Measurements from ENCODE around the gene ADGRD1.
"Not testable (repeated sequence)": the region's sequence is repeated elsewhere in the genome, so short reads cannot be mapped to it uniquely, and the experiment has no call there.

ADGRD1 gene

DNA sequence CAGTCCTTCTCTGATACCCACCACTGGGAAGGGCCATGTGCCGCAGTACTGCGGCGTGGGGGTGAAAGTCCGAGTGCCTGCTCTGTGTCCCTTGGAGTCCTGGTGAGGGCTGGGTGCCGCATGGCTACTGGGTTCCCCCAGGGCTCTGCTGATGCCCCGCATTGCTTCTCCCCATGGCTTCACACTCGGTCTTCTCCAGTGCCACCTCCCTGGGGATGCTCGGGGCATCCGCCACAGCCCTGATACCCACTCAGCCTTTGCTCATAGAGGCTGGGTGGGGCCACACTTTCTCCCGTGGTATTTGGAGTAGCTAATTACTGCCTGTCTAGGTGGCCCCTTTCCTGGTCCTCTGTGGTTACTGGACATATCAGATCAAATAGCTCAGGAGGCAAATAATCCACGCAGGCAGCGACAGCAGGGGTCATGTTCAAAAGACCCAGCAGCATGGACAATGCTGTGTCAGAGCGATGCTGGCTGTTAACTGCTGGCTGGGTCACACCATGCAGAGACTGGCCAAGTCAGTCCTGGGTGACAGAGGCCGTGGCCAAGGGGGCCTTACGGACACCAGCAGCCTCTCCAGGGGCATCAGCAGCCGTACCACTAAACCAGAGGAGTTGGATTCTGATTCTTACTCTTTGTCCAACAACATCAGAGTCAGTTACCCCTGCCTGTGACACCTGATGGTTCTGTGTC is 106.5 kb downstream of the ADGRD1 start:
- DNase-seq, result no peak

DNA sequence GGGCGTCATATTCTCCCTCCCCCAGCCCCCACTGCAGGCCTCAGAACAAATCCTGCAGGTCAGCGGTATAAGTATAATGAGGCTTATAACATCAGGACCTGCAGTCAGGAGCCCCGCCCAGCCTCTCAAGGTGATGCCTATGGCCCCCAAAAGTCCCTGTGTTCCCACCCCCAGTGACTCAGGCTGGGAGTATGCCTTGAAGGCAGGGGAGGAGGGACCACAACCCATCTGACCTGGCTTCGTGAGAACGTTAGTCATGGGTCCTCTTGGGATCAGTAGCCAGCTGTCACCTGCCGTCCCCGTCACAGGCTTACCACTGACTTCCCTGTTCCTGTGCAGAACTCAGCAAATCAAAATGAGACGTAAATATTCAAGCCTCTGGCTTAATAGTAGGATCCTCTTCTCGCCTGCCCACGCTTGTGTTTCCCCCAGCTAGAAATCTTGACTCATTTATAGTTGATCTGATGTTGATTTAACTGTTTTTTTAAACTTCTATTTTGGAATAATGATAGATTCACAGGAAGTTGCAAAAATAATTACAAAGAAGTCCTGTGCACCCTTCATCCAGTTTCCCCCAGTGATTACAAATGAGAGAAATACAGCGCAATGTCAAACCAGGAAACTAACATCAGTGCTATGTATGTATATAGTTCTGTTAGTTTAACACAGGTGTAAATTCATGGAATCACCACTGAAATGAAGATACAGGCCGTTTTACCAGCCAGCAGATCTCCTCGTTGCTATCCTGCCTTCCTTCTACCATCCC is 107.5 kb downstream of the ADGRD1 start:
- DNase-seq, result no peak

DNA sequence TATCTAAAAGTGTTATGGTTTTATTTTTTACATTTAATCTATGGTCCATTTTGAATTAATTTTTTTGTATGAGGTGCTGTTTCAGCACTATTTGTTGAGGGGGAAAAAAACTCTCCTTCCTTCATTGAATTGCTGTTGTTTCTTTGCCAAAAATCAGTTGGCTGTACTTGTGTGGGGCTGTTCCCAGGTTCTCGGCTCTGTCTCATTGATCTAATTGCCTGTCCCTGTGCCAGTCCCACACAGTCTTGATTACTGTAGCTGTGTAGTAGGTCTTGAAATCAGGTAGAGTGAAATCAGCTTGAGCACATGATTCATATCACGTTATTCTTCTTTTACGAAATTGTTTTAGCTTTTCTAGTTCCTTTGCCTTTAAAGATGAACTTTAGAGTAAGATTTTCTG is 109.7 kb downstream of the ADGRD1 start:
- DNase-seq, result no peak

DNA sequence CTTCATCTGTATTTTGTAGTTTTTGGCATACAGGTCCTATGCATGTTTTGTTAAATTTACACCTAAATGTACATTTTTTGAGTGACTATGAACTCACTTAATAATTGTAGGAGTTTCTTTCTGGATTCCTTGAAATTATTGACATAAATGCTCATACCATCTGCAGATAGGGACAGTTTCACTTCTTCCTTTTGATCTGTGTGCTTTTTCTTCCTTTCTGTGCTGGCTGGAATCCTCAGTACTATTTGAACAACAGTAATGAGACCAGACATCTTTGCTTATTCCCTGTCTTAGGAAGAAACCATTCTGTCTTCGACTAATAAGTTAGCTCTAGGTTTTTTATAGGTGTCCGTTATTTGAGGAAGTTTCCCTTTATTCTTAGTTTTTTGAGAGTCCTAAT is 110.3 kb downstream of the ADGRD1 start:
- no peak for DNase-seq

DNA sequence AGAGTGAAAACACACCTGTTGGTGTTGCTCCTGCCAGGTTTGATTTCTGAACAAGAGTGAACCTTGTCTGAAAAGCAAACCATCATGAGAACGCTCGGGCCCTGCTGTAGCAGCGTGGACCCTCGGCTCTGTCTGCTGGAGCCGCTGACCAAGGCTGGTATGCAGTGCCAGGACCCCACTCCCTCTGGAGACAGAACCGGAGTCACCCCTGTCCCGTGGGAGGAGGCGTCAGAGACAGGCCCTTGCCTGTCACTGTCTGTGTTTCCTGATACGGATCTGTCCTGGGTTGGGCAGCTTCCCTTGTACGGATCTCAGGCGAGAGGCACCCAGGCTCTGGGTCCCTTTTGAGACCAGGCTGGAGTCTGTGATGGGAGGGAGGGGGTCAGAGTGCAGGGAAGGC is 111.6 kb downstream of the ADGRD1 start:
- no peak for DNase-seq

DNA sequence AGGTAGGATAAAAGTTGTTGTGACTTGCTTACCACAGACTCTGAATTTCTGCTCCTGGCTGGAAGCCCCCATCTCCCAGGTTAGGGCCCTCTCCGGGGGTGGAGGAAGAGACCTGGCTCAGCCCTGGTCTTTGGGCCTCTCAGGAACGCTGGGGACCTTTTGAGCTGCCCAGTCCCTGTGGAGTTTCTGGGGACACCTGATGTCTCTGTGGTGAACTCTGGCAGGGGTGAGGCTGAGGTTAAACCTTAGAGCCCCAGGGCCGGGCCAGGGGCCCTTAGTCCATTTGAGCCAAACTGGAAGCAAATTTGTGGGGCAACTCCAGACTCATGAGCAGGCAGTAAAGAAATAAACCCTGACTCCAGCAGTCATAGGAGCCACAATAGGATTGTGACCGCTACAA is 112.1 kb downstream of the ADGRD1 start:
- no peak for DNase-seq

DNA sequence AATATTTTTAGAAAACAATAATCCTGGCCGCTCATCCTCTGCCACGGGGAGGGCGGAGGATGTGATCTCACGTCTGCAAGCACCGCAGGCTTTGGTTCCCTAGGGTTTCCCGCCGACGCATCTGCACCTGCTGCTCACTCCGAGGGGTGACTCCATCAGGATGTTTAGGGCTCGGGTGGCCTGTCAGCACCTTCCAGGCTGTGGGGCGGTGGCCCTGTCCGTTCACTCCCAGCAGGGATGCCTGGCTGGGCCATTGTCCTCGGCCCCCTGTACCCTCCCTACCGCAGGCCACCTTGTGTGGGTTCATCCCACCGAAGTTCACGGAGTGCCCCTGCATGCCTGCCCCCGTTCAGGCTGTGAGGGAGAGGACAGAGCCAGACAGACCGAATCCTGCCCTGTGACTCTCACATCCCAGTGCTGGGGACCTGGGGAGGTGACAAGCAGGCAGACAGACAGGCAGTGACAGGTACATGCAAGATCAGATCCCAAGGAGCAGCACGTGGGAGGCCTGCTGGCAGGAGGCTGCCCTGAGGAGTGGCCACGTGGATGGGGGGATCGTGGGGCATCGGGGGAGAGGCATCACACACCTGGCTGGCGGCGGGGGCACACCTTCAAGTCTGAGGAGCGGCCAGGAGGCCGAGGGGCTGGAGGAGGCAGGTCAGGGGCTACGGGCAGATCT is 112.6 kb downstream of the ADGRD1 start:
- DNase-seq, result no peak

DNA sequence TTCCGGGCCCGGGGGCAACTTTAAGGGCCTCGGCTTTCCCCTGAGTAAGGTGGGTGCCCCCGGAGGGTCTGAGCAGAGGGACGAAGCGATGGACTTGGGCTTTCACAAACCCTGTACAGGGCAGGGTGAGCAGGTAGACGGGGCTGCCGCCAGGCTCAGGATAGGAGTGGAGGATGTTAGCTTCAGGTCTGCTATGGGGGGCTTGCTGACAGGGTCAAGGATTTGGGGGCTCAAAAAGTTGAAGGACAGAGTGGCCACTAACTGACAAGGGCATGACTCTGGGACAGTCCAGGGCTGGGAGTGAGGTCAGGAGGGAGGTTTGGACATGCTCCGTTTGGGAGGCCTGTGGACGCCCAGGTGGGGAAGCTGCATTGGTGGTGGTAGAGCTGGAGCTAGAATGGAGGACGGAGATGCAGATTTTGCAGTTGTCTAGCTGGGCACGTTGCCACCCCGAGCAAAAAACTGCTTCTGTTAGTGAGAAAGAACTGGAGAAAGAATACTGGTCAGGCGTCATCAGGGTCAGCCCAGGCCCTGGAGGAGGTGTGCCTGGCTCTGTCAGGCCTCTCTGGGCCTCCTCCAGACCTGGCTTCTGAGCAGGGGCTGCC is 113.3 kb downstream of the ADGRD1 start:
- DNase-seq, result no peak

DNA sequence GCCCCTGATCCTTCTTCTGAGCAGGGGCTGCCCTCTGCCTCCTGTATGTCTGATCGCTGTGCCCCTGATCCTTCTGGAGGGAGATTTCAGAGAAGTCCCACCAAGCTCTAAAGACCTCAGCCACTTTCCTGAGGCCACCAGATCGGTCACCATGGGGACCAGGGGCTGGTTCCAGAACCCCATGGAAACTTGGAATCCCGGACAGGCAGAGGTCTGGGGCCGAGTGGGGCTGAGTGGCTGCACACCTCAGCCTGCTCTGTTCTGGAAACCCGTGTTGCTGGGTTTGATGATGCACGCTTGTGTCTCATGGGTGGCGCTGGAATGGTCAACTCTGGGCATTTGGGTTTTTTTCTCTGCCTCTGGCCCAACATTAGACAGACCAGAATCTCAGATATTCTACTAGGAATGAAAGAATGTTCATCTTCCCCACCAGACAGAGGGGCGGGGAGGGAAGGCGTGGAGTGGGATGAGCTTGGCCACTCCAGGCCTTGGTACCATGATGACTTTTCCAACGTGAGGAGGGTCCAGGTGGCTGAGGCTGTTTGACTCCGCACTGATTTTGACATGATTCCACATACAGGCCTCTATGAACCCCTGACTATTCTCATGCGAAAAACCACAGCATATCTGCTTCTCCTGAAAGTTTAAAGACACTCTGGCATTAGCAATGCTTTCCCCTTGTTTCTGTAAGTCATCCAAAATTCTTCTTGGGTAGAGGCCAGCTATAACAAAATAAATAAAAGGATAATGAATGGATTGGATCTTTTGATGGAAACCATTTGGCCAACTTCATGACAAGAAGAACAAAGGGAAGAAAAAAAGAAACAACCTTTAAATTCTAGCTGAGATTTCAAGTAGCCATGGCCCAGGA is 114.5 kb downstream of the ADGRD1 start:
- DNase-seq, result no peak

DNA sequence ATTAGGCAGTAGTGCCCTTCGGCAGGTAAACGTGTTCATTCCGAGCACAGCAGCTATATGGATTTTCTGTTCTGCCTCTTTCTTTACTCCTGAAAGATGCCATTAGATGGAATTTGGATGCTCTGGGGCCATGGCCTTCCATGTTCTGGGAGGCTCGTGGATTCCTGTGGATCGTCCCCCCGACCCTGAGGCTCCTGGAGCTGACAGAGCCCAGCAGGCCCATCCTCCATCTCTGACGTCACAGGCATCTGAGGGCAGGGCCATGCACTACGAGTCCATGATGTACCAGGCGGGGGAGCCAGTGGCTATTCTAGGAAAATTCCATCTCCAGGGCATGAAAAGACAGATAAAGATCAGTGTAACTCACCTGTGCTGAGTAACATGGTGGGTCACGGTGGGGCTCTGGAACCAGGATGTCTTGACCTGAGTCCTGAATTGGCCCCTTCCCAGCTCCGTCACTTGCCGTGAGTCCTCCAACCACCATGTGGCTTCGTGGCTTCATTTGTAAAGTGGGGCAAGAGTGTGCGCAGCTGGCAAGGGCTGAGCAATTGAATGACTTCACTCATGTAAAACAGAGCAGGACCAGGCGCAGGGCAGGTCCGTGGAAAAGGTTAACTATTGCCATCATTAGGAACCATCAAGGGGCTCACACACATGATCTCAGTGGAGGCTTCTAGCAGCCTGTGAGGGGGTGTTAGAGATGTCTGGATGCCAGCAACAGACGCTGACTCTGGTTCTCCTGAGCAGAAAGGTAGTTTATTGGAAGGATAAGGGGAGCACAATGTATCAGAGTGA is 115.4 kb downstream of the ADGRD1 start:
- DNase-seq, result not testable (repeated sequence)

DNA sequence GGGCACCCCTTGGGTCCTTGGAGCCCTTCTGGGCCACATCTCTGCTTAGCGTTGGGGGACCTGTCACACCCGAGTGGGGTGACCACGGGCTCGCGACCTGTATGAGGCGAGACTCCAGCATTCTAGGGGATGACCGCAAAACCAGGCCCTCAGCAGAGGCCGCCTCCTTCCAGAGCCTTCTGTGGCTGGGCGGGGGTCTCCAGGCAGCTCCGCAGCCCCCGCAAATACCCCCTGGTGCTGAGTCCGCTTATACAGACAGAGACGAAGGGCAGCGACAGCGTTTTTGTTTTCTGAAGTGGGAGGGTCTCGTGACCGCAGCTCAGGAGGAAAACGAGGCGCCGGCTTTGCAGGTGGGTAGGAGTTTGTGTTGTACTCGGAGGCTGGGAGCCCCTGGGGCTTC is 116.4 kb downstream of the ADGRD1 start:
- not testable (repeated sequence) for DNase-seq

DNA sequence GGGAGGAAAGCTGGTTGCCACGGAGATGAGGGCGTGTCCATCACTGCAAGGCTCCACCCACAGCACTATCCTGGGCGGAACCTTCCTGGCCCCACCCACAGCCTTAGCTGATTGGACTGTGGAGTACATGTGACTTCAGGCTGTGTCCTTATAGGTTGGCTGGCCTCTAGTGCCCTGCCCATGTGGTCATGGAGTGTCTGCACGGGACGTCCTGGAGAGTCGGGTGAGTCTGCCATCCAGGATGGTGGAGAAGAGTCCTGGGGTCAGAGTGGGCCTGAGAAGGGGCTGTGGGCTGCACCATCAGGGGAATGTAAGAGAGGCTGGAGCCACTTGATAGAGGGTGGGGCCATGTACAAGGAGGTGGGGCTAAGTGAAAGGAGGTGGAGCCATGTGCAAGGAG is 117.0 kb downstream of the ADGRD1 start:
- DNase-seq, result not testable (repeated sequence)

DNA sequence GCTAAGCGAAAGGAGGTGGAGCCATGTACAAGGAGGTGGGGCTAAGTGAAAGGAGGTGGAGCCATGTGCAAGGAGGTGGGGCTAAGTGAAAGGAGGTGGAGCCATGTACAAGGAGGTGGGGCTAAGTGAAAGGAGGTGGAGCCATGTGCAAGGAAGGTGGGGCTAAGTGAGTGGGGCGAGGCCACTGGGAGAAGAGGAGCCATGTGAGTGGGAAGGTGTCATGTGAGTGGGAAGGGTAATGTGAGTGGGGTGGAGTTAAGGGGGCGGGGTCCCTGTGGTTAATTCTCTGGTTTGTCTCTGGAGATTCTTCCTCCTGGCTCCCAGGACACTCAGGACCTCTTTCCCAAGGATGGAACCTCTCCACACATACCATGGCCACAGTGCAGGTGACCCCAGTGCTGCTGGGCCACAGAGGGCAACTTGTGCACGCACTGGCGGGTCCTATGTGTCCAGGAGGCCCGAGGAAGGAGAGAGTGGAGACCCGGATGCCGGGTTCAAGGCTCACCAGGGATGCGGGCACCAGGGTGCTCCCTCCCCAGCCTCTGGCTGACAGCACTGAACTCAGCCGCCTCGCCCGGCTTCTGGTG is 117.6 kb downstream of the ADGRD1 start:
- DNase-seq, result not testable (repeated sequence)

DNA sequence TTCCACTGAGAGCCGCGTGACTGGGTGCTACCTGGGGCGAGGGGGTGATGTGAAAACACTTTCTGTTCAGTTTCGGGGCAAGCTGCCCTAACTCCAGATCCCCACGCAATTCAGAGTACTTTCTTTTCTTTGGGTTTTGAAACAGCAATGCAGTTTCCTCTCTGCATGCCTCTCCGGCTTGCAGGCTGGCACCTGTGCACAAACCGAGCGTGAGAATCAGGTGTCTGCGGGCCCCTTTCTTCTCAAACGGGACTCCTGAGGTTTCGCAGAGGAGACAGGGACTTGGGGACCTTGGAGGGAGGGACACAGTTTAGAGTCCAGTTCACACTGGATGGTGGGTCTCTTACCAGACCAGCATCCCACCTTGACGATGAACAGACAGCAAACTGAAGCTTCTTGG is 118.2 kb downstream of the ADGRD1 start:
- DNase-seq, result not testable (repeated sequence)

DNA sequence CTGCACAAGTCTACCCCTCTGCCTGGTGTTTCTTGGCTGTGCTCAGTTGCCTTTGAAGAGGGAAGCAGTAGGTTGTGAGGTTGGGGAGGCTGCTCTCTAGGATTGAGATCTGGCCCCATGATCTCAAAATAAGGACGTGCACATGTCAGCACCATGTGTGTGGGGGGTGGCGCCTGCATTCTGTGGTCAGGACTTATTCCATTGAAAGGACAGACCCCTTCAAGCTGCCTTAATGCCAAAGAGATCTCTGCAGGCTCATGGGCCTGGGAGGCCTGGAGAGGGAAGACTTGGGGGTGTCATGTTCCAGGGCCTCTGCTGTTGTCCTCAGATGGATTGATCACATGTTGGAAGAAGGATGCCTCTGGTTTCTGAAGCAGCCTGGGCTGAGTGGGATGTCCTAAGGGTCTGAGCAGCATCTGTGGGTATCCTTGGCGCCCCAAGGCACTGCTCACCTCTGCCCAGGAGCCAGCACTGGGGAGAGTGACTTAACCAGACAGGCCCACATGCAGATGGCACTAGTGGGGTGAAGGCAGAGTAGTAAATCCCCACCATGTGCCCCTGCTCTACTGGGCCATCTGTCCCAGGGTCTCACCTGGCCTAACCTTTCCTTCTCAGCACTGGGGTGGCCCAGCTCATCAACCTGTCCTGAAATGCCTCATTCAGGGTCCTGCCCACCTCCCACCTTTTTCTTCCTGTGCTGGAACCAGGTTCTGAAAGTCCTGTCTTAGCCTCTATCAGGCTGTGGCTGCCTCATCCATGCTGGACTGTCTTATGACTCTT is 118.9 kb downstream of the ADGRD1 start:
- no peak for DNase-seq

DNA sequence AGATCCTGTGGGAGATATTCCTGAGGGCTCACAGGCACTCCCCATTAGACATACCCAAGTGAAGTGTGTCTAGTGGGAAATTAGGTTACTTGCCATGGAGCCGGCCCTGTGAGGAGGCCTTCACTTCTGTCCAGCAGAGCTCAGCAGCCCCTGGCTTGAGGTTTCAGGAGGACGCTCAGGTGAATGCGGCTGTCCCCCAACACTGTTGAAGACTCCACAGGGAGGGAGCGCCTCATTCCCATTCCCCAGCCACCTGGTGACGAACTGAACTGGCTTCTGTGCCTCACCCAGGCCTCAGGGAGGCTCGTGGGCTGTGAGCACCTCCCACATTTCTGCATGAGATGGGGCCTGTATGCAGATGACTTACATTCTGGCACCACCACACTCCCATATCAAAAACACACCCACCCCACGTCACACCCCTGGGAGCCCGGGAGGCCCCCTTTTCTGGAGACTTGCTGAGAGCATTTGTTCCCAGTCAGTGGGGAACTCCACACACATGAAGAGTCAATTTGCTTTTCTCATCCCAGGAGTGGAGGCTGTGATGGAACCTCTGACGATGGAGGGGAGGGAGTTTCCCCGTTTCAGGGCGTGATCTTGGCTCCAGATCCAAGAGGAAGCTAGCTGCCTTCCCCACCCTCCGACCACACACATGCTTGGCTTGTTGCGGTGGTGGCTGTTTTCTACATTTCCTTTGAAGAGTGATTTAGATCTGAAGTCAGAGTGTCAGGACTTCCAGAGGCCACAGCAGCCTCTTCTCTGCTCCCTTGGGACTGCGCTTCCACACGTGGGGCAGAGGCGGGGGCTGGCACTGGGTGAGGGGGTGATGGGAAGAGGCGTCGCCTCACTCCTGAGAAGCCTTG is 120.7 kb downstream of the ADGRD1 start:
- no peak for DNase-seq

DNA sequence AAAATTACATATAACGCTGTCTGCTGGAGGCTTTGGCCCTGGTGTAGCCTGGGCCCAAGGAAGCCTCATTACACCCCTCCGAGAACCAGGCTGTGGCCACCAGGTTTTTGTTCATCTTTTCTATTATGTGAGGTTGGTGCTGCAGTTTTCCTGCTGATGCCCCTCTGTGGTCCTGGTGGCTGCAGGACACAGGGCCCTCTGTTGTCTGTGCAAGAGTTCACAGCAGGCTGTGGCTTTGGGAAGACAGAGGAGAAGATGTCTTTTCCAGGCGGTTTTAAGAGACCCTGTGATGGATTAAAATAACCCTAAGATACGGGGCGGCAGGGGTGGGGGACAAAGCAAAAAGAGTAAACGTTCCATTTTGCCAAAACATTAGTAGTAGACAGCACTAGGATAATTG is 121.5 kb downstream of the ADGRD1 start:
- DNase-seq, result no peak

DNA sequence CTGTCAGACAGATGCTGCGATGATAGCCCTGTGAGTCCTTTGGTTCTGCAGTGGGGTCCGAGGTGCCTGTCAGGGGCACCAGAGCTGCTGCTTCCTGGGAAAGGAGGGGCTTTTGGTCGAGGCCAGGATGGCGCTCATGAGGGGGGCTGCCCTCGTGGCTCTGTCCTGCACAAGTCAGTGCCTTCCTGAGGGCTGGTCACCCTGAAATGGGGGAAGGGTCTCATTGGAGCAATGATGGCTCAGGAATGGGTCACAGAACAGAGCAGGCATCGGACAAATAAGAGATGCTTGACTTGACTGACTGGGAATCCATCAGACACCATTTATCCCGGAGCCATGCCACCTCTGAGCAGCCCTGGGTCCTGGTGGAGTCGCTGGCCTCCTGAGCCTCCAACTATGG is 121.9 kb downstream of the ADGRD1 start:
- DNase-seq, result no peak

DNA sequence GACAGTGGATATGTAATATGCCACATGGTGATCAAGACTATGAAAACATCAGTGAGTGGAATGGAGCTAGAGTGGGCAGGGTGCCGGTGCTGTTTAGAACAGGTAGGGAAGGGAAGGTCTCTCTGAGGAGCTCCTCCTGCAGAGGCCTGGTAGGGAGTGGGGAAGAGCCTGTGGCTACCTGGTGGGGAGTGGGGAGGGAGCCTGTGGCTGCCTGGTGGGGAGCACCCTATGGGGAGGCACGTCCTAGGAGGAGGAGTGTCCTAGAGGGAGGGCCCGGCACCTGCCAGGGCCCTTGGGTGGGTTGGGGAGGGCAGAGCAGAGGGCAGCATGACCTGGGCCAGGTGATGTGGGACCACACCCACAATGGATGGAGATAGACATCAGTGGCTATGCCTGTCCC is 122.6 kb downstream of the ADGRD1 start:
- no peak for DNase-seq

Data from CD4-positive, alpha-beta T cell treated with Interleukin-10 for 1 hour (primary cell).